OCI-LY1 (cell line): Measurements from ENCODE around the gene PIF1.

Experiments used
- H2AFZ ChIP-seq: fragments of 200-600 bp; sonication (generic), shearing (Covaris generic); 2 replicates; pipeline ENCODE4 v1.6.0; 2014; ENCODE audit warnings: antibody characterized with exemption, mild to moderate bottlenecking, low read length
- H3F3A ChIP-seq: fragments of 200-600 bp; sonication (generic), shearing (Covaris generic); 2 replicates; pipeline ENCODE4 v1.6.0; 2014; ENCODE audit warnings: mild to moderate bottlenecking, antibody characterized with exemption, low read length, moderate library complexity; ENCODE audit not compliant: insufficient read depth
- H3K27ac ChIP-seq: fragments of 200-600 bp; sonication (generic); 2 replicates; pipeline ENCODE4 v1.5.1; 2014; ENCODE audit warnings: low read length, mixed run types, mild to moderate bottlenecking, low read depth; ENCODE audit not compliant: poor library complexity, severe bottlenecking
- H3K27me3 ChIP-seq: fragments of 200-600 bp; sonication (generic); 2 replicates; pipeline ENCODE4 v1.6.0; 2014; ENCODE audit warnings: antibody characterized with exemption, mild to moderate bottlenecking, low read length, moderate library complexity; ENCODE audit not compliant: insufficient read depth
- H3K36me3 ChIP-seq: fragments of 200-600 bp; sonication (generic); 2 replicates; pipeline ENCODE4 v1.6.1; 2014; ENCODE audit warnings: mild to moderate bottlenecking, antibody characterized with exemption, low read length, moderate library complexity, mixed read lengths; ENCODE audit not compliant: insufficient read depth
- H3K4me1 ChIP-seq: fragments of 200-600 bp; sonication (generic); 2 replicates; pipeline ENCODE4 v1.5.1; 2014; ENCODE audit warnings: mild to moderate bottlenecking, low read length, moderate library complexity; ENCODE audit not compliant: insufficient read depth, severe bottlenecking
- H3K4me2 ChIP-seq: fragments of 200-600 bp; sonication (generic), shearing (Covaris generic); 2 replicates; pipeline ENCODE4 v1.6.1; 2014; ENCODE audit warnings: low read length
- H3K4me3 ChIP-seq: fragments of 200-600 bp; sonication (generic); 2 replicates; pipeline ENCODE4 v1.5.1; 2014; ENCODE audit warnings: low read length, low read depth, mild to moderate bottlenecking, mixed read lengths; ENCODE audit not compliant: poor library complexity, severe bottlenecking
- H3K79me2 ChIP-seq: fragments of 200-600 bp; shearing (Covaris generic); 2 replicates; pipeline ENCODE4 v1.6.1; 2016; ENCODE audit warnings: mixed run types, low read length, mixed read lengths; ENCODE audit not compliant: insufficient read depth
- H3K9ac ChIP-seq: fragments of 200-600 bp; sonication (generic), shearing (Covaris generic); 2 replicates; pipeline ENCODE4 v1.6.1; 2014; ENCODE audit warnings: mild to moderate bottlenecking, low read length, mixed read lengths
- H3K9me2 ChIP-seq: fragments of 200-600 bp; sonication (generic), shearing (Covaris generic); 2 replicates; pipeline ENCODE4 v1.6.1; 2014; ENCODE audit warnings: low read depth, mild to moderate bottlenecking, low read length, mixed read lengths
- H3K9me3 ChIP-seq: fragments of 200-600 bp; shearing (Covaris generic); 2 replicates; pipeline ENCODE4 v1.6.1; 2014; ENCODE audit warnings: low read length, mixed read lengths
- H4K20me1 ChIP-seq: fragments of 200-600 bp; sonication (generic), shearing (Covaris generic); 2 replicates; pipeline ENCODE4 v1.6.0; 2016; ENCODE audit warnings: mild to moderate bottlenecking, low read length; ENCODE audit not compliant: insufficient read depth
- EZH2 ChIP-seq: fragments of 200-600 bp; sonication (generic), shearing (Covaris generic); IDR thresholded peaks from 2 replicates; pipeline ENCODE4 v1.8.0; 2017; ENCODE audit warnings: borderline replicate concordance, mixed run types, mild to moderate bottlenecking, antibody characterized with exemption, low read length, moderate library complexity, mixed read lengths
- TF ChIP-seq, protein P1 (sequence below): fragments of 200-600 bp; sonication (generic), shearing (Covaris generic); IDR thresholded peaks from 2 replicates; pipeline ENCODE4 v1.5.1; 2017; ENCODE audit warnings: mild to moderate bottlenecking, antibody characterized with exemption, low read length, moderate library complexity, mixed read lengths

The PIF1 gene

DNA sequence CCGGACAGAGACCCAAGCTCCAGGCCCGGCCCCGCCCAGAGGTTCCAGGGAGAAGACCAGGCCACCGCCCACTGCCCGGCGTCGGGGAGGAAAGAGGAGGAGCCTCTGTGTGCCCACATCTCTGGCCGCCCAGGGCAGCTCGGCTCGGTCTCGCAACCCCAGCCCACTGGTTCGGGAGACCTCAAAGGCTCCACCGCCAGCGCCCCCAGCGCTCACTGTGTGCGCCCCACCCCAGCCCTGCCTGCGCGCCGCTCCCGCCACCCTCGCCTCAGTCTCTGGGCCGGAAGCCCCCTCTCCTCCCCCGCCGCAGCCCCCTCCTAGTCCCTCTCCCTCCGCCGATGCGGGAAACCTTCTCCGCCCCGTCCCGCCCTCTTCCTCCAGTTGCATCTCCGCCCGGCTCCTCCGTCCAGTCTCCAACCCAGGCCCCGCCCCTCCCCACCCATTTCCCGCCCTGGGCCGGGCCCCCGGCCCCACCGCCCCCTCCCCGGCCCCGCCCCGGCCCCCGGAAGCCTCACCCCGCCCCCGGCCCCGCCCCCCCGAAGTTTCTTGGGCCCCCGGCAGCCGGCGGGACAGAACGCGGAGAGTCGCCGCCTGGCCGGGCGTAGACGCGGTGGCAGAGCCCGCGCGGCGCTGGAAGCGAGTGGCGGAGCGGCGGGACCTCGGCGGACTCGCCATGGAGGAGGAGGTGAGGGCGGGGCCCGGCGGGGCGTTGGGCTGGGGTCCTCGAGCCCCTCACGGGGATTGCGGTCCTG is 16.1 kb upstream of the PIF1 start, which contains the start of gene PLEKHO2:
Gene PLEKHO2, plus strand, starts transcription at position 572 of the 752 bp plus-strand sequence. Its CDS starts 102 bp downstream, at position 674.
- Histone ChIP-seq H3K27ac (peak within 1 kb of the TSS; percentile 66), H3K9ac (peak within 1 kb of the TSS; percentile 93), H3K9me2 (no peaks in the 10 kb centered on the region), H4K20me1 (no peaks in the 10 kb centered on the region), H3K4me3 (peak within 1 kb of the TSS; percentile 90), H3K4me1 (peaks cover 44% of the 10 kb centered on the region), H3F3A (no peaks in the 10 kb centered on the region), H3K79me2 (no peaks in the 10 kb centered on the region), H3K4me2 (peak within 1 kb of the TSS; percentile 80), H2AFZ (no peak within 1 kb of the TSS), H3K36me3 (no peaks in the 10 kb centered on the region), H3K27me3 (no peaks in the 10 kb centered on the region), H3K9me3 (no peaks in the 10 kb centered on the region)
- TF ChIP-seq, protein P1, sequence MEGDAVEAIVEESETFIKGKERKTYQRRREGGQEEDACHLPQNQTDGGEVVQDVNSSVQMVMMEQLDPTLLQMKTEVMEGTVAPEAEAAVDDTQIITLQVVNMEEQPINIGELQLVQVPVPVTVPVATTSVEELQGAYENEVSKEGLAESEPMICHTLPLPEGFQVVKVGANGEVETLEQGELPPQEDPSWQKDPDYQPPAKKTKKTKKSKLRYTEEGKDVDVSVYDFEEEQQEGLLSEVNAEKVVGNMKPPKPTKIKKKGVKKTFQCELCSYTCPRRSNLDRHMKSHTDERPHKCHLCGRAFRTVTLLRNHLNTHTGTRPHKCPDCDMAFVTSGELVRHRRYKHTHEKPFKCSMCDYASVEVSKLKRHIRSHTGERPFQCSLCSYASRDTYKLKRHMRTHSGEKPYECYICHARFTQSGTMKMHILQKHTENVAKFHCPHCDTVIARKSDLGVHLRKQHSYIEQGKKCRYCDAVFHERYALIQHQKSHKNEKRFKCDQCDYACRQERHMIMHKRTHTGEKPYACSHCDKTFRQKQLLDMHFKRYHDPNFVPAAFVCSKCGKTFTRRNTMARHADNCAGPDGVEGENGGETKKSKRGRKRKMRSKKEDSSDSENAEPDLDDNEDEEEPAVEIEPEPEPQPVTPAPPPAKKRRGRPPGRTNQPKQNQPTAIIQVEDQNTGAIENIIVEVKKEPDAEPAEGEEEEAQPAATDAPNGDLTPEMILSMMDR, result peak; percentile 34
- no peak for TF ChIP-seq EZH2

- H3K4me1 ChIP-seq, result peaks cover 46% of the 10 kb centered on the region
- TF ChIP-seq, protein P1, result no peak
- TF ChIP-seq EZH2, result no peak
- H3K9me3 ChIP-seq, result no peaks in the 10 kb centered on the region
- H4K20me1 ChIP-seq, result no peaks in the 10 kb centered on the region
- no peaks in the 10 kb centered on the region for H3K27me3 ChIP-seq
- H3K9me2 ChIP-seq, result no peaks in the 10 kb centered on the region
- no peaks in the 10 kb centered on the region for H3K79me2 ChIP-seq
- H2AFZ ChIP-seq, result no peak overlapping the region
- H3K27ac ChIP-seq, result no peak overlapping the region
- no peaks in the 10 kb centered on the region for H3F3A ChIP-seq
- H3K4me2 ChIP-seq, result peak overlapping the region; percentile 71
- peak overlapping the region; percentile 67 for H3K9ac ChIP-seq
- no peaks in the 10 kb centered on the region for H3K36me3 ChIP-seq
- H3K4me3 ChIP-seq, result peak overlapping the region; percentile 90
Observed at GRCh38 chr15:64841060-64841343, 15.6 kb upstream of the PIF1 start.

DNA sequence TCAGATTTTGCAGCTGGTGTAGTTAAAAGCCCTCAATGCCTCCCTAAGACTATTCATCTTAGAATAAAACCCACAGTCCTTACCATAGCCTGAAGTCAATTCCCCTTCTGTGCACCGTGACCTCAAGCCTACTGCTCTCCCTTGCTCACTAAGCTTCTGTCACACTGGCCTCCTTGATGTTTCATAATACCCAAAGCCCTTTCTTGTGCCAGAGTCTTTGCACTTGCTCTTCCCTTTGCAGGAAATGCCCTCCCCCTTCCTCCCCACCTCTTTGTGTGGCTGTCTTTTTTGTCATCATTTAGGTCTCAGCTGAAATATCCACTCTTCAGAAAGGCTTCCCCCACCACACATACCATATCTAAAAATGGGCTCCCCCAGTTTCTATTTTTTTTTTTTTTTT is 12.1 kb upstream of the PIF1 start:
- no peak overlapping the region for H2AFZ ChIP-seq
- H3K4me1 ChIP-seq, result peaks cover 14% of the 10 kb centered on the region
- no peaks in the 10 kb centered on the region for H3K9me2 ChIP-seq
- no peak overlapping the region for H3K4me2 ChIP-seq
- TF ChIP-seq EZH2, result no peak
- TF ChIP-seq, protein P1, result no peak
- H3K9ac ChIP-seq, result no peak overlapping the region
- H3F3A ChIP-seq, result no peaks in the 10 kb centered on the region
- no peaks in the 10 kb centered on the region for H3K9me3 ChIP-seq
- H4K20me1 ChIP-seq, result no peaks in the 10 kb centered on the region
- H3K79me2 ChIP-seq, result no peaks in the 10 kb centered on the region
- H3K4me3 ChIP-seq, result no peak overlapping the region
- no peak overlapping the region for H3K27ac ChIP-seq
- no peaks in the 10 kb centered on the region for H3K36me3 ChIP-seq
- H3K27me3 ChIP-seq, result no peaks in the 10 kb centered on the region
